ENCODE results near the gene IQGAP1.

DNA sequence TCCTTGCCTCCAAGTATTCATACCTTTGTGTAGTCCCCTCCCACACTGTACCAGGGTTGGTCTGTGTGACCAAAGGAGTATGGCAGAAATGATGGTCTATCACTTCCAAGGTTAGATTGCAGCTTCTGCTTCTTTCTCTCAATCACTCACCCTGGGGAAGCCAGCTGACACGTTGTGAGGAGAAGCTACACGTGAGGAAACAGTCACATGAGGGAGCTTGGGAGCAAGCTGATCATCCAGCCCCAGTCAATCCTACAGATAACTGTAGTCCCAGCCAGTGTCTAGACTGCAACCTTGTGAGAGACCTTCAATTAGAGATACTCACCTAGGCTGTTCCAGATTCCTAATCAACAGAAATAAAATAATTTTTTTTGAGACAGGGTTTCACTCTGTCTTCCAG, 42.2 kb upstream of the IQGAP1 start:
- TF ChIP-seq, protein P1, sequence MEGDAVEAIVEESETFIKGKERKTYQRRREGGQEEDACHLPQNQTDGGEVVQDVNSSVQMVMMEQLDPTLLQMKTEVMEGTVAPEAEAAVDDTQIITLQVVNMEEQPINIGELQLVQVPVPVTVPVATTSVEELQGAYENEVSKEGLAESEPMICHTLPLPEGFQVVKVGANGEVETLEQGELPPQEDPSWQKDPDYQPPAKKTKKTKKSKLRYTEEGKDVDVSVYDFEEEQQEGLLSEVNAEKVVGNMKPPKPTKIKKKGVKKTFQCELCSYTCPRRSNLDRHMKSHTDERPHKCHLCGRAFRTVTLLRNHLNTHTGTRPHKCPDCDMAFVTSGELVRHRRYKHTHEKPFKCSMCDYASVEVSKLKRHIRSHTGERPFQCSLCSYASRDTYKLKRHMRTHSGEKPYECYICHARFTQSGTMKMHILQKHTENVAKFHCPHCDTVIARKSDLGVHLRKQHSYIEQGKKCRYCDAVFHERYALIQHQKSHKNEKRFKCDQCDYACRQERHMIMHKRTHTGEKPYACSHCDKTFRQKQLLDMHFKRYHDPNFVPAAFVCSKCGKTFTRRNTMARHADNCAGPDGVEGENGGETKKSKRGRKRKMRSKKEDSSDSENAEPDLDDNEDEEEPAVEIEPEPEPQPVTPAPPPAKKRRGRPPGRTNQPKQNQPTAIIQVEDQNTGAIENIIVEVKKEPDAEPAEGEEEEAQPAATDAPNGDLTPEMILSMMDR (IDR thresholded peaks at IDR 0.05) = no peak
- TF ChIP-seq POLR2A (IDR thresholded peaks at IDR 0.05) = no peak
